Suppressor macrophage treated with lipopolysaccharide for 4 hours (primary cell): ENCODE results near the gene LYPD5.
"Not testable (repeated sequence)": the region's sequence is repeated elsewhere in the genome, so short reads cannot be mapped to it uniquely, and the experiment has no call there.

ENCODE experiments used
- DNase-seq: peaks from one replicate; pipeline ENCODE4 v3.0.0-alpha.2; 2020

The LYPD5 gene

GRCh38 chr19:43802216-43802951 lies at the start of gene LYPD5:
TSS of gene LYPD5 (minus strand) at chr19:43802447. CDS start at chr19:43802380, 67 bp downstream.
- DNase-seq = no peak

- DNase-seq = no peak
These were observed 46.6 kb upstream of the LYPD5 start for GRCh38 chr19:43848821-43849220.

- DNase-seq = no peak
These were observed 45.6 kb upstream of the LYPD5 start for GRCh38 chr19:43847884-43848283.

- no peak for DNase-seq
These were observed 45.0 kb upstream of the LYPD5 start for GRCh38 chr19:43847246-43847645.

- no peak for DNase-seq
These were observed 39.8 kb upstream of the LYPD5 start for GRCh38 chr19:43842007-43842406.

GRCh38 chr19:43839139-43839538 lies 36.9 kb upstream of the LYPD5 start:
- DNase-seq = no peak

- DNase-seq = peak; percentile 84
These were observed 24.8 kb upstream of the LYPD5 start, which contains the start of gene ZNF283 for GRCh38 chr19:43826787-43827754. TSS of gene ZNF283 (plus strand) at chr19:43827321. CDS start at chr19:43833505, 6,184 bp downstream.

- not testable (repeated sequence) for DNase-seq
These were observed 22.3 kb upstream of the LYPD5 start for GRCh38 chr19:43824572-43824971.

GRCh38 chr19:43823856-43824255 lies 21.6 kb upstream of the LYPD5 start:
- DNase-seq = not testable (repeated sequence)

GRCh38 chr19:43820884-43821215 lies 18.6 kb upstream of the LYPD5 start:
- DNase-seq = no peak

GRCh38 chr19:43820098-43820883 lies 18.0 kb upstream of the LYPD5 start:
- DNase-seq = peak; percentile 48

GRCh38 chr19:43818500-43818899 lies 16.3 kb upstream of the LYPD5 start:
- DNase-seq = no peak

GRCh38 chr19:43817454-43817853 lies 15.2 kb upstream of the LYPD5 start:
- not testable (repeated sequence) for DNase-seq

- DNase-seq = no peak
These were observed 12.6 kb upstream of the LYPD5 start for GRCh38 chr19:43814663-43815352.

- no peak for DNase-seq
These were observed 10.4 kb upstream of the LYPD5 start for GRCh38 chr19:43812688-43813087.

- DNase-seq = no peak
These were observed 10.0 kb upstream of the LYPD5 start for GRCh38 chr19:43812259-43812658.

- DNase-seq = peak; percentile 22
These were observed 9.6 kb upstream of the LYPD5 start for GRCh38 chr19:43811837-43812236.

- peak; percentile 85 for DNase-seq
These were observed 7.8 kb upstream of the LYPD5 start for GRCh38 chr19:43809762-43810696.

GRCh38 chr19:43807651-43808050 lies 5.4 kb upstream of the LYPD5 start:
- no peak for DNase-seq

GRCh38 chr19:43806848-43807247 lies 4.6 kb upstream of the LYPD5 start:
- DNase-seq = no peak

GRCh38 chr19:43806401-43806800 lies 4.2 kb upstream of the LYPD5 start:
- not testable (repeated sequence) for DNase-seq
